Measurements from ENCODE around the gene IER5.

The IER5 gene

DNA sequence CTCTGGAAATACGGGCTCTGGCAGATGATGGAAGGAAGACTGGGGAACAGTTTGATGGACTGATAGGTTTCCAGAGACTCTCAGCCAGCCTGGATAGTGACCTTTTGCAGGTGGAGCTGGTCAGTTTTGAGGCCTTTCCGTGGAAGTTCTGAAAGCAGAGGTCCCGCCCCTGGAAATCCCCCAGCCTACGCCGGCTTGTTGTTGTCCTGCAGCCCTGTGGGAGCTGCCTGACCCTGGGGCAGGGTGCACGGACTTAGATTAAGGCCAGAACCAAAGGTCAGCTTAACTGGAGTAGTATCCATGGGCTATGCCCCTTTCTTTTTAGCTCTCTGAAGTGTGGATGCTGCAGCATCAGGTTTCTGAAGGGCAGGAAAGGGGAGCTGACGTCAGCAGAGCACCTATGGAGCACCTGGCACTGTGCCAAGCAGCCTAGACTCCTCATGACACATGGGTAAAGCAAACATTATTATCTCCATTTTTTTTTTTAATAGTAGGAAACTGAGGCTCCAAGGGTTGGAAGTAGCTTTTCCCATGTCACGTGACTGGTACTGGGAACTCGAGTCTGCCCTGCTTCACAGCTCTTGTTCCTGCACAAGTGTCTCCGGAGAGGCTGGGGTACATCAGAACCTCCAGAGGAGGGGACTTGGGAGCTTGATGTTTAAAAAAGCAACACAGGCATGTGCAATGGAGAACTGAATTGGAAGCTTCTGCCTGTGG is 38.5 kb downstream of the IER5 start (continued):
- TF ChIP-seq ZNF239 (tag by site-specific recombination; IDR thresholded peaks at IDR 0.05): no peak
- peak; percentile 97 for TF ChIP-seq ZNF544 (tag by site-specific recombination; IDR thresholded peaks at IDR 0.05)
- TF ChIP-seq, protein P1, sequence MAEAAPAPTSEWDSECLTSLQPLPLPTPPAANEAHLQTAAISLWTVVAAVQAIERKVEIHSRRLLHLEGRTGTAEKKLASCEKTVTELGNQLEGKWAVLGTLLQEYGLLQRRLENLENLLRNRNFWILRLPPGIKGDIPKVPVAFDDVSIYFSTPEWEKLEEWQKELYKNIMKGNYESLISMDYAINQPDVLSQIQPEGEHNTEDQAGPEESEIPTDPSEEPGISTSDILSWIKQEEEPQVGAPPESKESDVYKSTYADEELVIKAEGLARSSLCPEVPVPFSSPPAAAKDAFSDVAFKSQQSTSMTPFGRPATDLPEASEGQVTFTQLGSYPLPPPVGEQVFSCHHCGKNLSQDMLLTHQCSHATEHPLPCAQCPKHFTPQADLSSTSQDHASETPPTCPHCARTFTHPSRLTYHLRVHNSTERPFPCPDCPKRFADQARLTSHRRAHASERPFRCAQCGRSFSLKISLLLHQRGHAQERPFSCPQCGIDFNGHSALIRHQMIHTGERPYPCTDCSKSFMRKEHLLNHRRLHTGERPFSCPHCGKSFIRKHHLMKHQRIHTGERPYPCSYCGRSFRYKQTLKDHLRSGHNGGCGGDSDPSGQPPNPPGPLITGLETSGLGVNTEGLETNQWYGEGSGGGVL (tag by site-specific recombination; IDR thresholded peaks at IDR 0.05): peak; percentile 60; the same call in 1 of the 2 replicates
- no peak for TF ChIP-seq ZFP37 (tag by site-specific recombination; IDR thresholded peaks at IDR 0.05)
- peak; percentile 62 for TF ChIP-seq ZIC2 (tag by site-specific recombination; IDR thresholded peaks at IDR 0.05)
- no peak for TF ChIP-seq YY1 (tag by site-specific recombination; IDR thresholded peaks at IDR 0.05)
- peak; percentile 92 for TF ChIP-seq ZNF529 (tag by site-specific recombination; IDR thresholded peaks at IDR 0.05; ENCODE audit: insufficient replicate concordance)
- TF ChIP-seq ZNF585B (tag by site-specific recombination; IDR thresholded peaks at IDR 0.05): no peak
- TF ChIP-seq ZNF621 (tag by site-specific recombination; IDR thresholded peaks at IDR 0.05): 0 out of 2 replicates have a peak, but pooled peaks have one; percentile 62
- 0 out of 2 replicates have a peak, but pooled peaks have one; percentile 15 for TF ChIP-seq GLIS1 (tag by site-specific recombination; IDR thresholded peaks at IDR 0.05)
- TF ChIP-seq ZBTB21 (tag by site-specific recombination; IDR thresholded peaks at IDR 0.05): peak; percentile 82
- TF ChIP-seq, protein P2, sequence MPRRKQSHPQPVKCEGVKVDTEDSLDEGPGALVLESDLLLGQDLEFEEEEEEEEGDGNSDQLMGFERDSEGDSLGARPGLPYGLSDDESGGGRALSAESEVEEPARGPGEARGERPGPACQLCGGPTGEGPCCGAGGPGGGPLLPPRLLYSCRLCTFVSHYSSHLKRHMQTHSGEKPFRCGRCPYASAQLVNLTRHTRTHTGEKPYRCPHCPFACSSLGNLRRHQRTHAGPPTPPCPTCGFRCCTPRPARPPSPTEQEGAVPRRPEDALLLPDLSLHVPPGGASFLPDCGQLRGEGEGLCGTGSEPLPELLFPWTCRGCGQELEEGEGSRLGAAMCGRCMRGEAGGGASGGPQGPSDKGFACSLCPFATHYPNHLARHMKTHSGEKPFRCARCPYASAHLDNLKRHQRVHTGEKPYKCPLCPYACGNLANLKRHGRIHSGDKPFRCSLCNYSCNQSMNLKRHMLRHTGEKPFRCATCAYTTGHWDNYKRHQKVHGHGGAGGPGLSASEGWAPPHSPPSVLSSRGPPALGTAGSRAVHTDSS (tag by site-specific recombination; IDR thresholded peaks at IDR 0.05): peak; percentile 67; the same call in 1 of the 2 replicates
- TF ChIP-seq ZFHX2 (tag by site-specific recombination; conservative IDR thresholded peaks at IDR 0.05): no peak
- no peak for TF ChIP-seq ZNF670 (tag by site-specific recombination; IDR thresholded peaks at IDR 0.05; ENCODE audit: low read depth)
- TF ChIP-seq ZNF514 (tag by site-specific recombination; IDR thresholded peaks at IDR 0.05): no peak
- TF ChIP-seq KLF7 (tag by site-specific recombination; IDR thresholded peaks at IDR 0.05; ENCODE audit: borderline replicate concordance): no peak
- no peak for TF ChIP-seq ZNF555 (tag by site-specific recombination; conservative IDR thresholded peaks at IDR 0.05)
- TF ChIP-seq, protein P3, sequence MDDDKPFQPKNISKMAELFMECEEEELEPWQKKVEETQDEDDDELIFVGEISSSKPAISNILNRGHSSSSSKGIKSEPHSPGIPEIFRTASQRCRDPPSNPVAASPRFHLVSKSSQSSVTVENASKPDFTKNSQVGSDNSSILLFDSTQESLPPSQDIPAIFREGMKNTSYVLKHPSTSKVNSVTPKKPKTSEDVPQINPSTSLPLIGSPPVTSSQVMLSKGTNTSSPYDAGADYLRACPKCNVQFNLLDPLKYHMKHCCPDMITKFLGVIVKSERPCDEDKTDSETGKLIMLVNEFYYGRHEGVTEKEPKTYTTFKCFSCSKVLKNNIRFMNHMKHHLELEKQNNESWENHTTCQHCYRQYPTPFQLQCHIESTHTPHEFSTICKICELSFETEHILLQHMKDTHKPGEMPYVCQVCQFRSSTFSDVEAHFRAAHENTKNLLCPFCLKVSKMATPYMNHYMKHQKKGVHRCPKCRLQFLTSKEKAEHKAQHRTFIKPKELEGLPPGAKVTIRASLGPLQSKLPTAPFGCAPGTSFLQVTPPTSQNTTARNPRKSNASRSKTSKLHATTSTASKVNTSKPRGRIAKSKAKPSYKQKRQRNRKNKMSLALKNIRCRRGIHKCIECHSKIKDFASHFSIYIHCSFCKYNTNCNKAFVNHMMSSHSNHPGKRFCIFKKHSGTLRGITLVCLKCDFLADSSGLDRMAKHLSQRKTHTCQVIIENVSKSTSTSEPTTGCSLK (tag by site-specific recombination; IDR thresholded peaks at IDR 0.05): no peak
- no peak for TF ChIP-seq ZNF223 (tag by site-specific recombination; IDR thresholded peaks at IDR 0.05)
- TF ChIP-seq, protein P4, sequence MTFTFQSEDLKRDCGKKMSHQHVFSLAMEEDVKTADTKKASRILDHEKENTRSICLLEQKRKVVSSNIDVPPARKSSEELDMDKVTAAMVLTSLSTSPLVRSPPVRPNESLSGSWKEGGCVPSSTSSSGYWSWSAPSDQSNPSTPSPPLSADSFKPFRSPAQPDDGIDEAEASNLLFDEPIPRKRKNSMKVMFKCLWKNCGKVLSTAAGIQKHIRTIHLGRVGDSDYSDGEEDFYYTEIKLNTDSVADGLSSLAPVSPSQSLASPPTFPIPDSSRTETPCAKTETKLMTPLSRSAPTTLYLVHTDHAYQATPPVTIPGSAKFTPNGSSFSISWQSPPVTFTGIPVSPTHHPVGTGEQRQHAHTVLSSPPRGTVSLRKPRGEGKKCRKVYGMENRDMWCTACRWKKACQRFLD (tag by site-specific recombination; IDR thresholded peaks at IDR 0.05): no peak
- peak; percentile 44; the same call in 1 of the 2 replicates for TF ChIP-seq ZSCAN23 (tag by site-specific recombination; IDR thresholded peaks at IDR 0.05)
- peak; percentile 39; the same call in 1 of the 2 replicates for TF ChIP-seq BCL11B (tag by site-specific recombination; IDR thresholded peaks at IDR 0.05; ENCODE audit: low read depth)
- 0 out of 2 replicates have a peak, but pooled peaks have one; percentile 51 for TF ChIP-seq ZNF10 (tag by site-specific recombination; IDR thresholded peaks at IDR 0.05)
- TF ChIP-seq, protein P5, sequence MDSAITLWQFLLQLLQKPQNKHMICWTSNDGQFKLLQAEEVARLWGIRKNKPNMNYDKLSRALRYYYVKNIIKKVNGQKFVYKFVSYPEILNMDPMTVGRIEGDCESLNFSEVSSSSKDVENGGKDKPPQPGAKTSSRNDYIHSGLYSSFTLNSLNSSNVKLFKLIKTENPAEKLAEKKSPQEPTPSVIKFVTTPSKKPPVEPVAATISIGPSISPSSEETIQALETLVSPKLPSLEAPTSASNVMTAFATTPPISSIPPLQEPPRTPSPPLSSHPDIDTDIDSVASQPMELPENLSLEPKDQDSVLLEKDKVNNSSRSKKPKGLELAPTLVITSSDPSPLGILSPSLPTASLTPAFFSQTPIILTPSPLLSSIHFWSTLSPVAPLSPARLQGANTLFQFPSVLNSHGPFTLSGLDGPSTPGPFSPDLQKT (IDR thresholded peaks at IDR 0.05; ENCODE audit: borderline replicate concordance, low read depth, low read length): no peak
- TF ChIP-seq KLF1 (tag by site-specific recombination; IDR thresholded peaks at IDR 0.05): no peak
- TF ChIP-seq, protein P6, sequence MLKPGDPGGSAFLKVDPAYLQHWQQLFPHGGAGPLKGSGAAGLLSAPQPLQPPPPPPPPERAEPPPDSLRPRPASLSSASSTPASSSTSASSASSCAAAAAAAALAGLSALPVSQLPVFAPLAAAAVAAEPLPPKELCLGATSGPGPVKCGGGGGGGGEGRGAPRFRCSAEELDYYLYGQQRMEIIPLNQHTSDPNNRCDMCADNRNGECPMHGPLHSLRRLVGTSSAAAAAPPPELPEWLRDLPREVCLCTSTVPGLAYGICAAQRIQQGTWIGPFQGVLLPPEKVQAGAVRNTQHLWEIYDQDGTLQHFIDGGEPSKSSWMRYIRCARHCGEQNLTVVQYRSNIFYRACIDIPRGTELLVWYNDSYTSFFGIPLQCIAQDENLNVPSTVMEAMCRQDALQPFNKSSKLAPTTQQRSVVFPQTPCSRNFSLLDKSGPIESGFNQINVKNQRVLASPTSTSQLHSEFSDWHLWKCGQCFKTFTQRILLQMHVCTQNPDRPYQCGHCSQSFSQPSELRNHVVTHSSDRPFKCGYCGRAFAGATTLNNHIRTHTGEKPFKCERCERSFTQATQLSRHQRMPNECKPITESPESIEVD (tag by site-specific recombination; IDR thresholded peaks at IDR 0.05): peak; percentile 55; the same call in 1 of the 2 replicates
- TF ChIP-seq, protein P7, sequence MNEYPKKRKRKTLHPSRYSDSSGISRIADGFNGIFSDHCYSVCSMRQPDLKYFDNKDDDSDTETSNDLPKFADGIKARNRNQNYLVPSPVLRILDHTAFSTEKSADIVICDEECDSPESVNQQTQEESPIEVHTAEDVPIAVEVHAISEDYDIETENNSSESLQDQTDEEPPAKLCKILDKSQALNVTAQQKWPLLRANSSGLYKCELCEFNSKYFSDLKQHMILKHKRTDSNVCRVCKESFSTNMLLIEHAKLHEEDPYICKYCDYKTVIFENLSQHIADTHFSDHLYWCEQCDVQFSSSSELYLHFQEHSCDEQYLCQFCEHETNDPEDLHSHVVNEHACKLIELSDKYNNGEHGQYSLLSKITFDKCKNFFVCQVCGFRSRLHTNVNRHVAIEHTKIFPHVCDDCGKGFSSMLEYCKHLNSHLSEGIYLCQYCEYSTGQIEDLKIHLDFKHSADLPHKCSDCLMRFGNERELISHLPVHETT (tag by site-specific recombination; IDR thresholded peaks at IDR 0.05): peak; percentile 60; the same call in 1 of the 2 replicates
- peak; percentile 88 for TF ChIP-seq ZNF629 (tag by site-specific recombination; IDR thresholded peaks at IDR 0.05)
- TF ChIP-seq TCF7L2 (IDR thresholded peaks at IDR 0.05; ENCODE audit: borderline replicate concordance, low read depth, low read length): no peak

Data from HEK293 (cell line).